Measurements from ENCODE around the gene TMPRSS11F.

TMPRSS11F gene

GRCh38 chr4:68145261-68145660 lies 15.6 kb upstream of the TMPRSS11F start:
- TF ChIP-seq ZNF518A (tag by site-specific recombination; conservative IDR thresholded peaks at IDR 0.05; ENCODE audit: low read depth) (no peak), ZNF362 (tag by site-specific recombination; IDR thresholded peaks at IDR 0.05) (no peak), KLF7 (tag by site-specific recombination; IDR thresholded peaks at IDR 0.05; ENCODE audit: borderline replicate concordance) (no peak), ZNF664 (tag by site-specific recombination; IDR thresholded peaks at IDR 0.05) (no peak), ZNF704 (tag by site-specific recombination; IDR thresholded peaks at IDR 0.05) (no peak), GFI1B (tag by site-specific recombination; IDR thresholded peaks at IDR 0.05) (no peak), ZNF701 (tag by site-specific recombination; IDR thresholded peaks at IDR 0.05) (no peak), ZNF2 (tag by site-specific recombination; IDR thresholded peaks at IDR 0.05) (no peak), ZNF350 (tag by site-specific recombination; IDR thresholded peaks at IDR 0.05) (no peak), WT1 (tag by site-specific recombination; IDR thresholded peaks at IDR 0.05) (no peak), BCL11B (tag by site-specific recombination; IDR thresholded peaks at IDR 0.05; ENCODE audit: low read depth) (no peak), REPIN1 (tag by site-specific recombination; IDR thresholded peaks at IDR 0.05; ENCODE audit: low read depth) (no peak), ELK4 (IDR thresholded peaks at IDR 0.05; ENCODE audit: borderline replicate concordance, low read depth, low read length) (no peak)
- H3K36me3 ChIP-seq (ENCODE audit: control insufficient read depth in 2 of 2, insufficient read depth in 1 of 2, low read length in 2 of 2), result no peaks in the 10 kb centered on the region
- no peak overlapping the region for H3K27ac ChIP-seq (ENCODE audit: extremely low read depth, low read depth, low read length)
- H3K9me3 ChIP-seq (ENCODE audit: control insufficient read depth, insufficient read depth, low read depth, low read length), result no peaks in the 10 kb centered on the region
- no peaks in the 10 kb centered on the region for H3K4me1 ChIP-seq (ENCODE audit: control insufficient read depth, insufficient read depth, low read length)
- CTCF ChIA-PET, result no interaction called here
- POLR2A ChIA-PET, result no interaction called here
- H3K4me3 ChIP-seq (ENCODE audit: low read depth, low read length), result no peak overlapping the region

- no peaks in the 10 kb centered on the region for H3K4me1 ChIP-seq (ENCODE audit: control insufficient read depth, insufficient read depth, low read length)
- no peaks in the 10 kb centered on the region for H3K36me3 ChIP-seq (ENCODE audit: control insufficient read depth in 2 of 2, insufficient read depth in 1 of 2, low read length in 2 of 2)
- no peak overlapping the region for H3K4me3 ChIP-seq (ENCODE audit: low read depth, low read length)
- H3K9me3 ChIP-seq (ENCODE audit: control insufficient read depth, insufficient read depth, low read depth, low read length), result no peaks in the 10 kb centered on the region
- no peak overlapping the region for H3K27ac ChIP-seq (ENCODE audit: extremely low read depth, low read depth, low read length)
- POLR2A ChIA-PET, result no interaction called here
- CTCF ChIA-PET, result no interaction called here
- TF ChIP-seq OVOL3 (tag by site-specific recombination; IDR thresholded peaks at IDR 0.05) (no peak), ZNF18 (tag by site-specific recombination; IDR thresholded peaks at IDR 0.05) (no peak), ZBTB21 (tag by site-specific recombination; IDR thresholded peaks at IDR 0.05) (no peak), ATF2 (tag by site-specific recombination; IDR thresholded peaks at IDR 0.05; ENCODE audit: low read depth) (no peak), ZNF785 (tag by site-specific recombination; IDR thresholded peaks at IDR 0.05) (no peak), ZBTB6 (tag by site-specific recombination; IDR thresholded peaks at IDR 0.05) (no peak), ZBTB49 (tag by site-specific recombination; IDR thresholded peaks at IDR 0.05; ENCODE audit: low read depth) (no peak)
Observed at GRCh38 chr4:68141852-68142251, 12.2 kb upstream of the TMPRSS11F start.

All from HEK293 (cell line).